CD4-positive, alpha-beta memory T cell (primary cell): ENCODE results near the gene ZMAT5. TPM values are rescaled to one million over a fixed set of nuclear protein-coding genes. Genes with fewer than 3 reads are reported as not detected.

Experiments
- CTCF ChIA-PET: fragments of 350-600 bp; sonication (Branson Sonifier 250); formaldehyde crosslinking; loops from one replicate; lab custom pipeline; 2021; ENCODE audit warnings: inconsistent platforms; ENCODE audit not compliant: partially characterized antibody; lab: Charles Lee
- POLR2A ChIA-PET: fragments of 350-600 bp; sonication (Branson Sonifier 250); formaldehyde crosslinking; loops from one replicate; lab custom pipeline; 2021; ENCODE audit not compliant: partially characterized antibody; lab: Charles Lee
- DNase-seq, 5 donors: peaks; one replicate each; pipeline versions ENCODE4 v3.0.0 to v3.0.0-alpha.2; 2020 to 2022; ENCODE audit warnings: mixed read lengths in 1 of 5
- H3K27ac ChIP-seq: one replicate; pipeline ENCODE4 v1.7.0; 2013; ENCODE audit warnings: low read depth, low read length
- H3K27me3 ChIP-seq: 2 replicates; pipeline ENCODE4 v1.7.0; 2013; ENCODE audit warnings: mild to moderate bottlenecking, low read length, moderate library complexity; ENCODE audit not compliant: insufficient read depth
- H3K36me3 ChIP-seq: 2 replicates; pipeline ENCODE4 v1.7.0; 2013; ENCODE audit warnings: mild to moderate bottlenecking, low read length, moderate library complexity; ENCODE audit not compliant: insufficient read depth
- H3K4me1 ChIP-seq: 2 replicates; pipeline ENCODE4 v1.7.0; 2013; ENCODE audit warnings: mild to moderate bottlenecking, low read length, moderate library complexity; ENCODE audit not compliant: insufficient read depth
- H3K4me3 ChIP-seq, 2 donors: one replicate each; pipeline ENCODE4 v1.7.0; 2013; ENCODE audit warnings: low read length in 2 of 2, mild to moderate bottlenecking in 1 of 2
- H3K9me3 ChIP-seq, 2 donors: one replicate each; pipeline ENCODE4 v1.7.0; 2013; ENCODE audit warnings: low read length in 2 of 2, control low read depth in 1 of 2; ENCODE audit not compliant: control insufficient read depth in 1 of 2
- H3K27ac Mint-ChIP-seq, 7 donors: one replicate each; pipeline ENCODE4 v1.8.0; 2020 to 2021; ENCODE audit warnings: mixed read lengths in 7 of 7, mild to moderate bottlenecking in 6 of 7, inconsistent platforms in 3 of 7, moderate library complexity in 3 of 7
- H3K27me3 Mint-ChIP-seq, 2 donors: one replicate each; pipeline ENCODE4 v1.8.0; 2020 to 2021; ENCODE audit warnings: mixed read lengths in 2 of 2
- H3K36me3 Mint-ChIP-seq, 2 donors: one replicate each; pipeline ENCODE4 v1.8.0; 2020 to 2021; ENCODE audit warnings: mixed read lengths in 2 of 2, inconsistent platforms in 1 of 2, mild to moderate bottlenecking in 1 of 2
- H3K4me1 Mint-ChIP-seq, 4 donors: one replicate each; pipeline ENCODE4 v1.8.0; 2020 to 2021; ENCODE audit warnings: mixed read lengths in 4 of 4, mild to moderate bottlenecking in 1 of 4
- H3K4me3 Mint-ChIP-seq, 8 donors: one replicate each; pipeline ENCODE4 v1.8.0; 2020 to 2021; ENCODE audit warnings: mixed read lengths in 8 of 8, mild to moderate bottlenecking in 7 of 8, moderate library complexity in 6 of 8, inconsistent platforms in 3 of 8
- H3K9me3 Mint-ChIP-seq, 8 donors: one replicate each; pipeline ENCODE4 v1.8.0; 2020 to 2021; ENCODE audit warnings: mixed read lengths in 8 of 8, mild to moderate bottlenecking in 5 of 8, inconsistent platforms in 3 of 8, moderate library complexity in 1 of 8
- intact Hi-C: fragments of 100-400 bp; cut with micrococcal nuclease; formaldehyde crosslinking; loops from one replicate; pipeline ENCODE4 v1.15.1; 2023
- polyA plus RNA-seq, 2 donors: library from polyadenylated mRNA; unstranded; fragments of 300-500 nt; fragmentation: Illumina TruSeq; gene quantifications; one replicate each; pipeline ENCODE4 v1.2.3, GENCODE V29; 2021
- total RNA-seq, 2 experiments: library from RNA; stranded (reverse); gene quantifications; one replicate each; pipeline ENCODE4 v1.2.3, GENCODE V29; 2021

ZMAT5 gene
- total and polyA plus RNA-seq, 4 experiments from 2014 or later, result 16.3 to 67.7 (median 31.3) TPM

DNA sequence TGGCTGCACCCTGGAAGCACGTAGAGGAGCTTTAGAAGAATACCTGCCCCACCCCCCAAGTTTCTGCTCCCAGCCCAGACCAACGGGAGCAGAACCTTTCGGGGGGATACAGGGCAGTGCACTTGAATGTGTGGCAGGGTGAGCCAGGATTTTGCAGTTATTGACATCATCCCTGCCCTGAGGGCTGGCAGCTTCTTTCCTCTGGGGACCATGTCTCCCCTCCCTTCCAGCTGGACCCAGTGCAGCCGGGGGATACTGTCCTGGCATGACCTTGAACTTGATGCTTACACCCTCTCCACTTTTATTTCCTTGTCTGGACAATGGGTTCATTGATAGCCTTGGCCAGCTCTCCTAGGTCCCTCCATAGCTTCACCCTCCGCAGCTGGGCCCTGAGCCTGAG lies 51.1 kb downstream of the ZMAT5 start:
- Histone ChIP-seq H3K27ac (no peak overlapping the region), H3K9me3 (no peaks in the 10 kb centered on the region), H3K4me3 (no peak overlapping the region), H3K27me3 (peaks cover 10% of the 10 kb centered on the region), H3K4me1 (no peaks in the 10 kb centered on the region), H3K36me3 (no peaks in the 10 kb centered on the region)
- no peak overlapping the region for H3K27ac Mint-ChIP-seq
- H3K27me3 Mint-ChIP-seq, result peaks cover 27 to 43% of the 10 kb centered on the region in 2 donors
- no peak overlapping the region for H3K4me3 Mint-ChIP-seq
- H3K4me1 Mint-ChIP-seq, result peaks cover 0 to 6% (median 3%) of the 10 kb centered on the region in 4 donors
- intact Hi-C loops, result no loop called here
- CTCF ChIA-PET, result no interaction called here
- H3K9me3 Mint-ChIP-seq, result no peaks in the 10 kb centered on the region
- POLR2A ChIA-PET, result no interaction called here
- no peaks in the 10 kb centered on the region for H3K36me3 Mint-ChIP-seq
- no peak for DNase-seq

DNA sequence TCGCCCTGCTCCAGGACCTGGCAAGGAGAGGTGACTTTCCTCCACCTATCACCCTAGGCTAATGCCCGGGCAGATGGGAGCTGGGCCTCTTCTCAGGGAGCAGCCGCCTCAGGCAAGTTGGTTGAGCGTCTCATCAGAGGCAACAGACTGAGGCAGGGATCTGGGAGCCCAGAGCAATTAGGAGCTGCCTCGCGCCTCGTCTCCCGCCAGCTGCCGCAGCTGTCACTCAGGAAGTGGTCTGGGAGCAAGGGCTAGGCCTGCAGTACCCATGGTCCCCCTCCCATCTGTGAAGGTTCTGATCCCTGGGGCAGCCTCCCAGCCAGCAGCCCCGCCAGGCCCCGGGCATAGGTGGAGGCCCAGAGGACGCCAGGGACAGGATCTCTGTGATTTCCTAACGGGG lies 51.6 kb downstream of the ZMAT5 start:
- no peak overlapping the region for H3K4me3 ChIP-seq
- H3K27me3 ChIP-seq, result peaks cover 10% of the 10 kb centered on the region
- Mint-ChIP-seq H3K27me3 (peaks cover 27 to 43% of the 10 kb centered on the region in 2 donors), H3K27ac (no peak overlapping the region), H3K4me1 (peaks cover 0 to 6% (median 3%) of the 10 kb centered on the region in 4 donors), H3K36me3 (no peaks in the 10 kb centered on the region), H3K9me3 (no peaks in the 10 kb centered on the region), H3K4me3 (no peak overlapping the region)
- no peak overlapping the region for H3K27ac ChIP-seq
- no peaks in the 10 kb centered on the region for H3K36me3 ChIP-seq
- no peaks in the 10 kb centered on the region for H3K9me3 ChIP-seq
- ChIA-PET CTCF (no interaction called here), POLR2A (no interaction called here)
- no peaks in the 10 kb centered on the region for H3K4me1 ChIP-seq
- no peak for DNase-seq
- intact Hi-C loops, result no loop called here

DNA sequence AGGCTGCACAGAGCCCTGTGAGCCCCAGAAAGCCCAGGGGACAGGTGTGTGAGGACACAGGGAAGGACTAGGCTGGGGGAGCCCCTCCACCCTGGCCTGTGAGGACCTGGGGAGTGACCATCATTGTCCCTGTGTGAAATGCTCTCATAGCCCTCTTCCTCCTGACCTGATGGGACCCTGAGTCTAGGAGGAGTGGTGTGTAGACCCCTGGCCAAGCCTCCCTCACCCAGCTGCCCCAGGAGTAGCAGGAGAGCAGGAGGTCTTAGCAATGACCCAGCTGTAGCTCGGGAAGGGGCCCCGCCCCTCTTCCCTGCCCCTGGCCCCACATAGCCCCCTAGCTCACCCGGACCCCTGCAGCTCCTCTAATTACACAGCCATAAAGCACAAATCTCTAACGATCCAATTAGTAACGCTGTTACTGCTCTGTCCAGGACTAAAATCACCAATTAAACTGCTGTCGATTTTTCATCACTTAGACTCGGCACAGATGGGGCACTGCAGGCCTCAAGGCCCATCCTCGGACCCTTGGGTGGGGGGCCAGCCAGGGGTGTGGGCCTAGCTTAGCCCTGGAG lies 53.6 kb downstream of the ZMAT5 start:
- no peaks in the 10 kb centered on the region for H3K36me3 ChIP-seq
- no peak overlapping the region for H3K4me3 ChIP-seq
- no peak overlapping the region for H3K4me3 Mint-ChIP-seq
- H3K27me3 ChIP-seq, result no peaks in the 10 kb centered on the region
- no peaks in the 10 kb centered on the region for H3K36me3 Mint-ChIP-seq
- intact Hi-C loops, result no loop called here
- H3K9me3 Mint-ChIP-seq, result no peaks in the 10 kb centered on the region
- peaks cover 0 to 2% (median 0%) of the 10 kb centered on the region in 4 donors for H3K4me1 Mint-ChIP-seq
- H3K4me1 ChIP-seq, result no peaks in the 10 kb centered on the region
- H3K27ac ChIP-seq, result no peak overlapping the region
- H3K27me3 Mint-ChIP-seq, result peaks cover 16 to 30% of the 10 kb centered on the region in 2 donors
- no peak for DNase-seq
- no peaks in the 10 kb centered on the region for H3K9me3 ChIP-seq
- no peak overlapping the region for H3K27ac Mint-ChIP-seq
- ChIA-PET POLR2A (no interaction called here), CTCF (no interaction called here)

DNA sequence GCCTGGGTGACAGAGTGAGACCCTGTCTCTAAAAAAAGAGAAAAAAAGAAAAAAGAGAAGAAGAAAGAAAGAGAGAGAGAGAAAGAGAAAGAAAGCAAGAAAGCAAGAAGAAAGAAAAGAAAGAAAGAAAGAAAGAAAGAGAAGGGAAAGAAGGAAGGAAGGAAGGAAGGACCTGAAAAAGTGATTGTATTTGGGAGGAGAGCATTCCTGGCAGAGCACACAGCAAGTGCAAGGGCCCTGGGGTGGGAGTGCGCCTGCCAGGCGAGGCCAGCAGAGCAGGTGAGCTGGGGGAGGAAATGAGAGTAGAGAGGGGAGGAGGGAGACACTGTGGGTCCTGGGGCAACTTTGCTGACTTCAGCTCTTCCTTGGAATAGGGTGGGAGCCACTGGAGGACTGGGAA lies 54.7 kb downstream of the ZMAT5 start:
- Mint-ChIP-seq H3K27me3 (peaks cover 12 to 26% of the 10 kb centered on the region in 2 donors), H3K4me1 (no peaks in the 10 kb centered on the region), H3K27ac (peak overlapping the region in 1 of 7 donors; percentile 74), H3K9me3 (no peaks in the 10 kb centered on the region), H3K36me3 (no peaks in the 10 kb centered on the region), H3K4me3 (no peak overlapping the region)
- no peak for DNase-seq
- H3K36me3 ChIP-seq, result no peaks in the 10 kb centered on the region
- H3K9me3 ChIP-seq, result no peaks in the 10 kb centered on the region
- POLR2A ChIA-PET, result no interaction called here
- no peak overlapping the region for H3K27ac ChIP-seq
- CTCF ChIA-PET, result no interaction called here
- H3K27me3 ChIP-seq, result no peaks in the 10 kb centered on the region
- no peak overlapping the region for H3K4me3 ChIP-seq
- intact Hi-C loops, result no loop called here
- H3K4me1 ChIP-seq, result no peaks in the 10 kb centered on the region

- H3K4me3 Mint-ChIP-seq, result no peak overlapping the region
- Histone ChIP-seq H3K9me3 (no peaks in the 10 kb centered on the region), H3K27me3 (no peaks in the 10 kb centered on the region), H3K4me1 (no peaks in the 10 kb centered on the region), H3K4me3 (no peak overlapping the region), H3K27ac (no peak overlapping the region), H3K36me3 (no peaks in the 10 kb centered on the region)
- no peaks in the 10 kb centered on the region for H3K4me1 Mint-ChIP-seq
- CTCF ChIA-PET, result no interaction called here
- POLR2A ChIA-PET, result no interaction called here
- no peak for DNase-seq
- H3K27ac Mint-ChIP-seq, result no peak overlapping the region
- intact Hi-C loops, result no loop called here
- H3K9me3 Mint-ChIP-seq, result no peaks in the 10 kb centered on the region
- H3K27me3 Mint-ChIP-seq, result peaks cover 2 to 16% of the 10 kb centered on the region in 2 donors
- H3K36me3 Mint-ChIP-seq, result no peaks in the 10 kb centered on the region
Observed at GRCh38 chr22:29710922-29711593, 55.7 kb downstream of the ZMAT5 start.

DNA sequence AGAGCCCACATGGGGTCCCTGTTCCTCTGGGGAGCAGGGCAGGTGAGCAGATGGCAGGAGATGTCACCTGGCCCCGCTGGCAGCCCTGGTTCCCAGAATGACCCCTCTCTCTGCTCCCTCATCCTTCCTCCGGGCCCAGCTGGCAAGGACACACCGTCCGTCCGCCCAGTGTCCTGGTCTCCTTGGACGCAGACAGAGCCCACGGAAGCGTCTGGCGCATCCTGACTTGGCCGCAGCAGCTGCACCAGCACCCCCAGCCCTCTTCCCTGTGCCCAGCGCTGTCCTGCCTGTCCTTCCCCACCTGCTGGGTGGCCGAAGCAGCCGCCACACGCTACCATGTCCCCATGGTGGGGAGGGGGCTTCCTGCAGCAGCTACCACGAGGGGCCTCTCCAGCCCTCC lies 56.6 kb downstream of the ZMAT5 start:
- ChIA-PET POLR2A (no interaction called here), CTCF (no interaction called here)
- H3K9me3 Mint-ChIP-seq, result no peaks in the 10 kb centered on the region
- no peaks in the 10 kb centered on the region for H3K9me3 ChIP-seq
- no peak overlapping the region for H3K4me3 ChIP-seq
- no peaks in the 10 kb centered on the region for H3K4me1 Mint-ChIP-seq
- H3K36me3 Mint-ChIP-seq, result no peaks in the 10 kb centered on the region
- H3K27me3 Mint-ChIP-seq, result peaks cover 2 to 13% of the 10 kb centered on the region in 2 donors
- intact Hi-C loops, result no loop called here
- H3K27ac ChIP-seq, result no peak overlapping the region
- H3K27ac Mint-ChIP-seq, result no peak overlapping the region
- no peak for DNase-seq
- H3K27me3 ChIP-seq, result no peaks in the 10 kb centered on the region
- no peaks in the 10 kb centered on the region for H3K36me3 ChIP-seq
- H3K4me3 Mint-ChIP-seq, result no peak overlapping the region
- no peaks in the 10 kb centered on the region for H3K4me1 ChIP-seq

DNA sequence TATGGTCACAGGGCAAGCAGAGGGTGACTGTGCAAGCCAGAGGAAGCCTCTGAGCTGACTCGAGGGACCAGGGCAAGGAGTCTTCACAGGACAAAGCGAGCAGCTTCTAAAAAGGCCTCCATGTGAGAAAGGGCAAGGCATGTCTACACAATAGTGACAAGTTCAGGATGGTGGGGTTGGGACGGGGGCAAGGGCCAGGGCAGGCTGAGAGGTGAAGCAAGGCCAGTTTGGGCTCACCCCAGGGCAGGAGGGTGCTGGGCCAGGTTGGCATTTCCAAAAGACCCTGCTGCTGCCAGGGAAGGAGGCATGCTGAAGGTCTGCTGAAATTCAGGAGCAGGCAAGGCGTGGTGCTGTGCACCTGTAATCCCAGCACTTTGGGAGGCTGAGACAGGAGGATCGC lies 59.3 kb downstream of the ZMAT5 start:
- Histone ChIP-seq H3K36me3 (no peaks in the 10 kb centered on the region), H3K4me3 (no peak overlapping the region), H3K4me1 (no peaks in the 10 kb centered on the region), H3K27me3 (no peaks in the 10 kb centered on the region), H3K27ac (no peak overlapping the region), H3K9me3 (no peaks in the 10 kb centered on the region)
- Mint-ChIP-seq H3K9me3 (no peaks in the 10 kb centered on the region), H3K27ac (peak overlapping the region in 1 of 7 donors; percentile 53), H3K4me3 (no peak overlapping the region), H3K4me1 (peaks cover 0 to 2% (median 0%) of the 10 kb centered on the region in 4 donors), H3K27me3 (peaks cover 0 to 7% of the 10 kb centered on the region in 2 donors), H3K36me3 (no peaks in the 10 kb centered on the region)
- ChIA-PET POLR2A (no interaction called here), CTCF (no interaction called here)
- DNase-seq, result no peak
- intact Hi-C loops, result no loop called here
